ENCODE data around the gene SF3B3. TPM values are rescaled to one million over a fixed set of nuclear protein-coding genes. Genes with fewer than 3 reads are reported as not detected.

Gene SF3B3
- total and polyA plus RNA-seq, 2 of the 13 experiments (the other 11 are each of a cell fraction or from before 2014, with no cell fraction given) = 157 to 500 TPM

GRCh38 chr16:70523743-70524398 lies at the start of gene SF3B3 (continued):
- TF ChIP-seq TMF1 (CRISPR knock-in tag; IDR thresholded peaks at IDR 0.05; ENCODE audit: low read depth) (peak; percentile 33), SP4 (CRISPR knock-in tag; IDR thresholded peaks at IDR 0.05) (peak; percentile 60), MNT (IDR thresholded peaks at IDR 0.05) (no peak), ATF7-NPFF (CRISPR knock-in tag; IDR thresholded peaks at IDR 0.05; ENCODE audit: low read depth) (no peak), ELF1 (CRISPR knock-in tag; IDR thresholded peaks at IDR 0.05) (no peak), ZBTB37 (CRISPR knock-in tag; IDR thresholded peaks at IDR 0.05) (no peak; the same call in 1 of the 2 replicates), ZNF510 (CRISPR knock-in tag; IDR thresholded peaks at IDR 0.05; ENCODE audit: low read depth) (no peak), ZNF7 (CRISPR knock-in tag; IDR thresholded peaks at IDR 0.05) (no peak), ISX (CRISPR knock-in tag; conservative IDR thresholded peaks at IDR 0.05) (peak; percentile 66; the same call in 1 of the 2 replicates), KLF11 (CRISPR knock-in tag; IDR thresholded peaks at IDR 0.05) (peak; percentile 52; the same call in 1 of the 2 replicates), HIVEP1 (CRISPR knock-in tag; IDR thresholded peaks at IDR 0.05) (no peak; the same call in 1 of the 2 replicates), ZNF557 (CRISPR knock-in tag; IDR thresholded peaks at IDR 0.05) (peak; percentile 49; the same call in 1 of the 2 replicates), JARID2 (CRISPR knock-in tag; IDR thresholded peaks at IDR 0.05; ENCODE audit: insufficient replicate concordance) (no peak), TRIM24 (CRISPR knock-in tag; IDR thresholded peaks at IDR 0.05) (no peak), PHF5A (CRISPR knock-in tag; IDR thresholded peaks at IDR 0.05; ENCODE audit: low read depth, unreplicated experiment) (peak; percentile 20), WIZ (CRISPR knock-in tag; IDR thresholded peaks at IDR 0.05) (0 out of 2 replicates have a peak, but pooled peaks have one; percentile 8), ZFX (CRISPR knock-in tag; IDR thresholded peaks at IDR 0.05; ENCODE audit: low read depth) (peak; percentile 99), ZNF318 (CRISPR knock-in tag; IDR thresholded peaks at IDR 0.05) (no peak), NFYB (CRISPR knock-in tag; IDR thresholded peaks at IDR 0.05) (no peak)
